Activated CD4-positive, alpha-beta memory T cell treated with anti-CD3 and anti-CD28 coated beads for 36 hours (primary cell): Measurements from ENCODE around the gene ZC3H7B. TPM values are rescaled to one million over a fixed set of nuclear protein-coding genes. Genes with fewer than 3 reads are reported as not detected.

Experiments used
- CTCF ChIA-PET: fragments of 350-600 bp; sonication (Branson Sonifier 250); formaldehyde crosslinking; loops from one replicate; lab custom pipeline; 2021; ENCODE audit warnings: antibody characterized with exemption, inconsistent platforms; lab: Charles Lee
- POLR2A ChIA-PET: fragments of 350-600 bp; sonication (Branson Sonifier 250); formaldehyde crosslinking; loops from one replicate; lab custom pipeline; 2021; ENCODE audit warnings: antibody characterized with exemption; lab: Charles Lee
- DNase-seq: peaks from one replicate; pipeline ENCODE4 v3.0.0-alpha.2; 2020
- H3K27ac Mint-ChIP-seq: one replicate; pipeline ENCODE4 v1.8.0; 2021; ENCODE audit warnings: mixed read lengths
- H3K27me3 Mint-ChIP-seq: one replicate; pipeline ENCODE4 v1.8.0; 2021; ENCODE audit warnings: mixed read lengths
- H3K36me3 Mint-ChIP-seq: one replicate; pipeline ENCODE4 v1.8.0; 2021; ENCODE audit warnings: mixed read lengths
- H3K4me1 Mint-ChIP-seq: one replicate; pipeline ENCODE4 v1.8.0; 2021; ENCODE audit warnings: low read depth, mixed read lengths
- H3K4me3 Mint-ChIP-seq: one replicate; pipeline ENCODE4 v1.8.0; 2021; ENCODE audit warnings: mild to moderate bottlenecking, mixed read lengths
- H3K9me3 Mint-ChIP-seq: one replicate; pipeline ENCODE4 v1.8.0; 2021; ENCODE audit warnings: mixed read lengths
- intact Hi-C: fragments of 100-400 bp; cut with micrococcal nuclease; formaldehyde crosslinking; loops from one replicate; pipeline ENCODE4 v1.15.1; 2023
- total RNA-seq, 2 experiments: library from RNA; stranded (reverse); gene quantifications; one replicate each; pipeline ENCODE4 v1.2.3, GENCODE V29; 2021

Gene ZC3H7B
- total RNA-seq, 2 experiments from 2014 or later = 37.7 to 39.3 TPM

- DNase-seq = no peak
- intact Hi-C loops = no loop called here
- Mint-ChIP-seq H3K27me3 (no peaks in the 10 kb centered on the region), H3K9me3 (no peaks in the 10 kb centered on the region), H3K36me3 (peaks cover 24% of the 10 kb centered on the region), H3K4me1 (no peaks in the 10 kb centered on the region), H3K27ac (no peak overlapping the region), H3K4me3 (no peak overlapping the region)
- ChIA-PET POLR2A (interaction anchor here (0.7 kb wide), 1 partner anchor 21 kb away, joined by 3 read pairs; no protein-coding TSS in a partner anchor), CTCF (no interaction called here)
These were observed 47.7 kb downstream of the ZC3H7B start for GRCh38 chr22:41348964-41349484.

GRCh38 chr22:41350087-41350486 lies 48.8 kb downstream of the ZC3H7B start:
- CTCF ChIA-PET = no interaction called here
- H3K4me1 Mint-ChIP-seq = no peaks in the 10 kb centered on the region
- no peak overlapping the region for H3K27ac Mint-ChIP-seq
- no peaks in the 10 kb centered on the region for H3K27me3 Mint-ChIP-seq
- intact Hi-C loops = no loop called here
- H3K4me3 Mint-ChIP-seq = no peak overlapping the region
- POLR2A ChIA-PET = no interaction called here
- peaks cover 20% of the 10 kb centered on the region for H3K36me3 Mint-ChIP-seq
- no peaks in the 10 kb centered on the region for H3K9me3 Mint-ChIP-seq
- DNase-seq = no peak

DNA sequence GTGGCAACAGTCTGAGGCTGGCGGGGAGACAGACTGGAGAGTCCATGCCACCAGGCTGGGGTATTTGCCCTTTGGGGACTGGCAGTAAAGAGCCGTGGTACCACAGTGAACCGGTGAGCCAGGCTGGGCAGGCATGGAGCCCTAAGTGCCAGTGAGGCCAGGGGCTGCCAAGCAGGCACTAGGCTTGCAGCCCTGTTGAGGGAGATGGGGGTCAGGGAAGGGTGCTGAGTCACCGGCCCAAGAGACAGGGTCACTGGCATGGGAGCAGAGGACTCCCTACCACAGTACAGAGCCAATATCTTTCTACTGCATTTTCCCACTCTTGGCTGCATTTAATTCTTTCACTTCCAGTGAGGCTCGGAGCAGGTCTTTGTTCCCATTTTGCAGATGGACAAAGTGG lies 49.7 kb downstream of the ZC3H7B start:
- Mint-ChIP-seq H3K27me3 (no peaks in the 10 kb centered on the region), H3K36me3 (peaks cover 27% of the 10 kb centered on the region), H3K4me1 (no peaks in the 10 kb centered on the region), H3K4me3 (no peak overlapping the region), H3K9me3 (no peaks in the 10 kb centered on the region), H3K27ac (no peak overlapping the region)
- POLR2A ChIA-PET = no interaction called here
- intact Hi-C loops = no loop called here
- DNase-seq = no peak
- CTCF ChIA-PET = no interaction called here

DNA sequence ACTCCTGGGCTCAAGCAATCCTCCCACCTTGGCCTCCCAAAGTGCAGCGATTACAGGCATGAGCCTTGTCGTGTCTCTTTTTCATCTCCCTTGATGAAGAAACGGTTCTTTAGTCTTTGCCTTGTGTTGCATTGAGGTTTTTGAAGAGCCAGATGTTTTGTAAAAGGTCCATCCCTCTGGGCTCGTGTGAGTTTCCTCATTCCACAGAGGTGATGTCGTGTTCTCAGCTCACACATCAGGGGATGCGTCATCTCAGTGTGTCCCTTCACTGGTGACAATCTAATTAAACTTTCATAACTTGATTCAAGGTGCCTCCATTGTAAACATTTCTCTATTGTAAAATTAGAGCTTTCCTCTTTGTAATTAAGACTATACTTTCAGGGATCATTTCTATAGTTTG lies 50.7 kb downstream of the ZC3H7B start:
- H3K36me3 Mint-ChIP-seq = peaks cover 32% of the 10 kb centered on the region
- H3K27ac Mint-ChIP-seq = no peak overlapping the region
- no peak overlapping the region for H3K4me3 Mint-ChIP-seq
- no peak for DNase-seq
- CTCF ChIA-PET = interaction anchor here (1.3 kb wide), 1 partner anchor 11 kb away, joined by 4 read pairs; no protein-coding TSS in a partner anchor
- intact Hi-C loops = no loop called here
- POLR2A ChIA-PET = no interaction called here
- no peaks in the 10 kb centered on the region for H3K4me1 Mint-ChIP-seq
- no peaks in the 10 kb centered on the region for H3K9me3 Mint-ChIP-seq
- no peaks in the 10 kb centered on the region for H3K27me3 Mint-ChIP-seq

- no peaks in the 10 kb centered on the region for H3K4me1 Mint-ChIP-seq
- ChIA-PET CTCF (no interaction called here), POLR2A (no interaction called here)
- no peak for DNase-seq
- H3K4me3 Mint-ChIP-seq = no peak overlapping the region
- intact Hi-C loops = no loop called here
- peaks cover 30% of the 10 kb centered on the region for H3K36me3 Mint-ChIP-seq
- H3K27ac Mint-ChIP-seq = no peak overlapping the region
- H3K9me3 Mint-ChIP-seq = no peaks in the 10 kb centered on the region
- H3K27me3 Mint-ChIP-seq = no peaks in the 10 kb centered on the region
These were observed 52.7 kb downstream of the ZC3H7B start for GRCh38 chr22:41353862-41354575.

GRCh38 chr22:41354979-41355378 lies 53.7 kb downstream of the ZC3H7B start:
- intact Hi-C loops = no loop called here
- no peak for DNase-seq
- Mint-ChIP-seq H3K9me3 (no peaks in the 10 kb centered on the region), H3K4me3 (no peak overlapping the region), H3K27me3 (no peaks in the 10 kb centered on the region), H3K27ac (no peak overlapping the region), H3K36me3 (peaks cover 28% of the 10 kb centered on the region), H3K4me1 (no peaks in the 10 kb centered on the region)
- CTCF ChIA-PET = no interaction called here
- POLR2A ChIA-PET = no interaction called here

GRCh38 chr22:41355895-41356294 lies 54.6 kb downstream of the ZC3H7B start:
- no peaks in the 10 kb centered on the region for H3K4me1 Mint-ChIP-seq
- CTCF ChIA-PET = no interaction called here
- no peak for DNase-seq
- H3K27ac Mint-ChIP-seq = no peak overlapping the region
- intact Hi-C loops = no loop called here
- H3K36me3 Mint-ChIP-seq = peaks cover 20% of the 10 kb centered on the region
- no peaks in the 10 kb centered on the region for H3K9me3 Mint-ChIP-seq
- H3K4me3 Mint-ChIP-seq = no peak overlapping the region
- H3K27me3 Mint-ChIP-seq = no peaks in the 10 kb centered on the region
- POLR2A ChIA-PET = no interaction called here

DNA sequence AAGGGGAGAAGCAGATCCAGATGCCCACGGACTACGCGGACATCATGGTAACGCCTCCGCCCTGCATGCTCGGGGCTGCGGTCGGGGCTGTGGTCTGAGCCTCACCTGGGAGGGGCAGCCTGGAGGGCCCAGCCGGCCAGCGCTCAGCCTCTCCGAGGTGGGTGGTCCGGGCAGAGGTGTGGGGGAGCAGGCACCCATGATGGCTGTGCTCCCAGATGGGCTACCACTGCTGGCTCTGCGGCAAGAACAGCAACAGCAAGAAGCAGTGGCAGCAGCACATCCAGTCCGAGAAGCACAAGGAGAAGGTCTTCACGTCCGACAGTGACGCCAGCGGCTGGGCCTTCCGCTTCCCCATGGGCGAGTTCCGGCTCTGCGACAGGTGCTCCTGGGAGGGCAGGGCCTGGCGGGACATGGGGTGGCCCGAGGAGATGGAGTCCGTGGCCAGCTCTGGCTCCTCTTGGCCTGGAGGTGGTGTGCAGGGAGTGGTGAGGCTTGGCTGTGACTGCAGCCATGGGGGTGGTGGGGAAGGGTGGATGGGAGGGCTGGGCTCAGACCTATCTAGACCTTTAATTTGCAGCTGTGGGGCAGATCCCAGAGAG lies 55.2 kb downstream of the ZC3H7B start:
- Mint-ChIP-seq H3K9me3 (no peaks in the 10 kb centered on the region), H3K36me3 (peaks cover 20% of the 10 kb centered on the region), H3K4me3 (no peak overlapping the region), H3K27ac (no peak overlapping the region), H3K27me3 (no peaks in the 10 kb centered on the region), H3K4me1 (no peaks in the 10 kb centered on the region)
- ChIA-PET POLR2A (no interaction called here), CTCF (no interaction called here)
- no peak for DNase-seq
- intact Hi-C loops = no loop called here

GRCh38 chr22:41357191-41357590 lies 55.9 kb downstream of the ZC3H7B start:
- CTCF ChIA-PET = no interaction called here
- no peaks in the 10 kb centered on the region for H3K27me3 Mint-ChIP-seq
- no peak for DNase-seq
- peaks cover 18% of the 10 kb centered on the region for H3K36me3 Mint-ChIP-seq
- POLR2A ChIA-PET = no interaction called here
- no peaks in the 10 kb centered on the region for H3K4me1 Mint-ChIP-seq
- H3K9me3 Mint-ChIP-seq = no peaks in the 10 kb centered on the region
- H3K27ac Mint-ChIP-seq = no peak overlapping the region
- H3K4me3 Mint-ChIP-seq = no peak overlapping the region
- intact Hi-C loops = no loop called here

- no peak overlapping the region for H3K4me3 Mint-ChIP-seq
- CTCF ChIA-PET = no interaction called here
- no peak for DNase-seq
- H3K4me1 Mint-ChIP-seq = no peaks in the 10 kb centered on the region
- H3K9me3 Mint-ChIP-seq = no peaks in the 10 kb centered on the region
- no peak overlapping the region for H3K27ac Mint-ChIP-seq
- intact Hi-C loops = no loop called here
- H3K36me3 Mint-ChIP-seq = peaks cover 13% of the 10 kb centered on the region
- POLR2A ChIA-PET = no interaction called here
- H3K27me3 Mint-ChIP-seq = no peaks in the 10 kb centered on the region
These were observed 57.6 kb downstream of the ZC3H7B start for GRCh38 chr22:41358927-41359326.

DNA sequence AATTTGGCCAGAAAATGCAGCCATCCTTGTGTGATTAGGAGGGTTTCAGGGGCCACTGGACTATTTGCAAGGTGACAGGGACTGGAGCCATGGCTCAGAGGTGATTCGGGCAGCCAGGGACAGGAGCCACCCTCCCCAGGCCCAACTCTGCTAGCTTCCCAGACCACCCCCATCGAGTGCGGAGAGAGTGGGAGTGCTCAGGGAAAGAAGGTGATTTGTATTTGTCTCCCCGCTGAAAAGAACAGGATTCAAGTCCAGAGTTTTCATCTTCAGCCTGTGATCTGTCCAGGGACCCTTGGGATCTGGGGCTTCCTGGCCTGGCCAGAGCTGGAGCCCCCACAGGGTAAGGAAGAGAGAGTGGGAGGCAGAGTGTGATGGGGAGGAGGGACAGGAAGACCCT lies 58.1 kb downstream of the ZC3H7B start:
- ChIA-PET POLR2A (no interaction called here), CTCF (no interaction called here)
- H3K9me3 Mint-ChIP-seq = no peaks in the 10 kb centered on the region
- no peaks in the 10 kb centered on the region for H3K4me1 Mint-ChIP-seq
- no peak overlapping the region for H3K27ac Mint-ChIP-seq
- no peaks in the 10 kb centered on the region for H3K27me3 Mint-ChIP-seq
- peaks cover 13% of the 10 kb centered on the region for H3K36me3 Mint-ChIP-seq
- DNase-seq = no peak
- intact Hi-C loops = no loop called here
- H3K4me3 Mint-ChIP-seq = no peak overlapping the region

- CTCF ChIA-PET = no interaction called here
- POLR2A ChIA-PET = no interaction called here
- no peak overlapping the region for H3K27ac Mint-ChIP-seq
- H3K27me3 Mint-ChIP-seq = no peaks in the 10 kb centered on the region
- H3K4me1 Mint-ChIP-seq = no peaks in the 10 kb centered on the region
- intact Hi-C loops = no loop called here
- H3K4me3 Mint-ChIP-seq = no peak overlapping the region
- no peak for DNase-seq
- H3K9me3 Mint-ChIP-seq = no peaks in the 10 kb centered on the region
- peaks cover 13% of the 10 kb centered on the region for H3K36me3 Mint-ChIP-seq
These were observed 58.8 kb downstream of the ZC3H7B start for GRCh38 chr22:41360126-41360525.
